HCT116 (cell line): ENCODE measurements around the gene ZNF697. TPM values are rescaled to one million over a fixed set of nuclear protein-coding genes. Genes with fewer than 3 reads are reported as not detected.

Source experiments
- ATAC-seq: fragments of 200-7000 bp; cut with Tn5 transposase; 2 replicates; pipeline ENCODE4 v1.9.1; 2020; ENCODE audit warnings: mild to moderate bottlenecking, moderate library complexity
- BruUV-seq: library from RNA; stranded (reverse); fragments of 400-500 nt; replicated peaks from 2 replicates; lab custom pipeline; 2021; lab: Mats Ljungman, UMichigan
- CTCF ChIA-PET: fragments of 300-600 bp; sonication (Branson Sonifier 250); formaldehyde crosslinking; loops from one replicate; lab custom pipeline; 2021; ENCODE audit warnings: antibody characterized with exemption; lab: Charles Lee
- POLR2A ChIA-PET: fragments of 300-600, 350-600 bp; sonication (Branson Sonifier 250); formaldehyde crosslinking; loops from one replicate; lab custom pipeline; 2021; ENCODE audit warnings: antibody characterized with exemption; lab: Charles Lee
- RAD21 ChIA-PET, 2 experiments: fragments of 300-600 bp; sonication (Branson Sonifier 250); formaldehyde crosslinking; loops; one replicate each; lab custom pipeline; 2023; ENCODE audit warnings: low total read pairs in 2 of 2; ENCODE audit not compliant: uncharacterized antibody in 2 of 2, unreplicated experiment in 2 of 2, low non-redundant PET in 1 of 2; lab: Charles Lee
- DNase-seq: peaks from one replicate; pipeline ENCODE4 v3.0.0-alpha.2; 2010; ENCODE audit warnings: low read depth, low spot score
- H2AFZ ChIP-seq: fragments of 200-600 bp; shearing (Covaris generic), sonication (generic); 2 replicates; pipeline ENCODE4 v1.6.1; 2017; ENCODE audit warnings: low read depth, mixed run types, mixed read lengths, antibody characterized with exemption, low read length; ENCODE audit not compliant: poor library complexity, severe bottlenecking
- H3K27ac ChIP-seq: 2 replicates; pipeline ENCODE4 v1.5.1; 2012; ENCODE audit warnings: low read depth, low read length
- H3K27me3 ChIP-seq: fragments of 200-600 bp; sonication (generic); 2 replicates; pipeline ENCODE4 v1.6.1; 2016; ENCODE audit warnings: mixed run types, low read length, mixed read lengths; ENCODE audit not compliant: insufficient read depth
- H3K36me3 ChIP-seq, 2 experiments: fragments of 200-500 bp in 1 of 2; fragments of 200-600 bp in 1 of 2; sonication (Bioruptor generic) in 1 of 2; sonication (generic) in 1 of 2; 2 replicates each; pipeline versions ENCODE4 v1.5.1 to v1.6.1; 2014 to 2016; ENCODE audit warnings: low read length in 2 of 2, inconsistent platforms in 1 of 2, mixed read lengths in 1 of 2, mixed run types in 1 of 2; ENCODE audit not compliant: insufficient read depth in 2 of 2, control insufficient read depth in 1 of 2
- H3K4me1 ChIP-seq, 2 experiments: fragments of 200-600 bp in 1 of 2; sonication (generic) in 1 of 2; 2 replicates each; pipeline versions ENCODE4 v1.5.1 to v1.6.1; 2012 to 2017; ENCODE audit warnings: low read length in 2 of 2, inconsistent platforms in 1 of 2, mild to moderate bottlenecking in 1 of 2, mixed read lengths in 1 of 2, mixed run types in 1 of 2, moderate library complexity in 1 of 2; ENCODE audit not compliant: insufficient read depth in 2 of 2, control insufficient read depth in 1 of 2
- H3K4me2 ChIP-seq: fragments of 200-600 bp; sonication (generic); 2 replicates; pipeline ENCODE4 v1.6.1; 2017; ENCODE audit warnings: mixed run types, low read length, mixed read lengths
- H3K4me3 ChIP-seq, 2 experiments: fragments of 200-600 bp in 1 of 2; sonication (generic) in 1 of 2; replicated peaks in 1 of 2; 2 replicates each; pipeline ENCODE4 v1.5.1; 2011 to 2016; ENCODE audit warnings: low read length in 2 of 2, control low read depth in 1 of 2, low read depth in 1 of 2, mild to moderate bottlenecking in 1 of 2, mixed read lengths in 1 of 2, mixed run types in 1 of 2
- H3K79me2 ChIP-seq: fragments of 200-600 bp; sonication (generic); 2 replicates; pipeline ENCODE4 v1.6.1; 2017; ENCODE audit warnings: mild to moderate bottlenecking, mixed run types, low read length, moderate library complexity, mixed read lengths; ENCODE audit not compliant: insufficient read depth
- H3K9ac ChIP-seq: fragments of 200-600 bp; sonication (generic); 2 replicates; pipeline ENCODE4 v1.6.1; 2016; ENCODE audit warnings: low read length, mixed read lengths
- H3K9me2 ChIP-seq: fragments of 200-600 bp; sonication (generic), shearing (Covaris generic); 2 replicates; pipeline ENCODE4 v1.6.1; 2017; ENCODE audit warnings: mixed run types, mild to moderate bottlenecking, moderate library complexity; ENCODE audit not compliant: insufficient read depth
- H3K9me3 ChIP-seq, 2 experiments: fragments of 200-500 bp in 1 of 2; fragments of 200-600 bp in 1 of 2; sonication (Bioruptor generic) in 1 of 2; sonication (generic) in 1 of 2; 2 replicates each; pipeline ENCODE4 v1.6.1; 2014 to 2017; ENCODE audit warnings: low read length in 2 of 2, mixed read lengths in 2 of 2, inconsistent platforms in 1 of 2, low read depth in 1 of 2, mild to moderate bottlenecking in 1 of 2, mixed run types in 1 of 2, moderate library complexity in 1 of 2; ENCODE audit not compliant: control insufficient read depth in 1 of 2, insufficient read depth in 1 of 2
- H4K20me1 ChIP-seq: fragments of 200-600 bp; sonication (generic), shearing (Covaris generic); 2 replicates; pipeline ENCODE4 v1.6.1; 2017; ENCODE audit warnings: mixed run types, mild to moderate bottlenecking, moderate library complexity; ENCODE audit not compliant: insufficient read depth
- CBX3 ChIP-seq: IDR thresholded peaks from 2 replicates; pipeline ENCODE4 v1.6.1; 2012; ENCODE audit warnings: low read depth
- CTCF ChIP-seq, 3 experiments: fragments of 200-600 bp in 1 of 3; sonication (generic) in 1 of 3; IDR thresholded peaks in 2 of 3; conservative IDR thresholded peaks in 1 of 3; 2 replicates each; pipeline ENCODE4 v1.5.1; 2012 to 2017; ENCODE audit warnings: low read depth in 2 of 3, low read length in 2 of 3, antibody characterized with exemption in 1 of 3, borderline replicate concordance in 1 of 3, control low read depth in 1 of 3, mild to moderate bottlenecking in 1 of 3, mixed read lengths in 1 of 3, mixed run types in 1 of 3, moderate library complexity in 1 of 3; ENCODE audit not compliant: insufficient read depth in 1 of 3
- EGR1 ChIP-seq: IDR thresholded peaks from 2 replicates; pipeline ENCODE4 v1.6.1; 2012; ENCODE audit warnings: low read depth
- EZH2 ChIP-seq: fragments of 200-600 bp; sonication (generic); IDR thresholded peaks from 2 replicates; pipeline ENCODE4 v1.6.1; 2017; ENCODE audit warnings: antibody characterized with exemption, mixed run types
- EZH2phosphoT487 ChIP-seq: fragments of 200-600 bp; IDR thresholded peaks from 2 replicates; pipeline ENCODE4 v1.6.1; 2018; ENCODE audit warnings: antibody characterized with exemption, borderline replicate concordance
- FOSL1 ChIP-seq: IDR thresholded peaks from 2 replicates; pipeline ENCODE4 v1.6.1; 2012; ENCODE audit warnings: low read depth
- JUND ChIP-seq: IDR thresholded peaks from 2 replicates; pipeline ENCODE4 v1.6.1; 2012
- POLR2A ChIP-seq: IDR thresholded peaks from 2 replicates; pipeline ENCODE4 v1.7.0; 2011; ENCODE audit warnings: borderline replicate concordance; ENCODE audit not compliant: insufficient read depth, insufficient read length; ENCODE audit errors: extremely low read depth
- POLR2AphosphoS5 ChIP-seq: IDR thresholded peaks from 2 replicates; pipeline ENCODE4 v1.6.1; 2011; ENCODE audit warnings: mild to moderate bottlenecking, low read depth, low read length, moderate library complexity
- REST ChIP-seq: IDR thresholded peaks from 2 replicates; pipeline ENCODE4 v1.6.1; 2012; ENCODE audit warnings: low read depth
- SP1 ChIP-seq: IDR thresholded peaks from 2 replicates; pipeline ENCODE4 v1.6.1; 2012; ENCODE audit warnings: low read depth
- TCF7L2 ChIP-seq: IDR thresholded peaks from 2 replicates; pipeline ENCODE4 v1.7.0; 2011; ENCODE audit warnings: borderline replicate concordance, inconsistent platforms; ENCODE audit not compliant: insufficient read depth, insufficient read length; ENCODE audit errors: extremely low read depth
- YY1 ChIP-seq: IDR thresholded peaks from 2 replicates; pipeline ENCODE4 v1.6.1; 2011; ENCODE audit warnings: low read length, low read depth, moderate library complexity, mild to moderate bottlenecking; ENCODE audit not compliant: insufficient replicate concordance; ENCODE audit errors: extremely low read depth
- ZNF274 ChIP-seq: fragments of 200-500 bp; sonication (Bioruptor generic); IDR thresholded peaks from 2 replicates; pipeline ENCODE4 v1.6.1; 2014; ENCODE audit warnings: mild to moderate bottlenecking, low read depth, low read length, inconsistent platforms
- intact Hi-C: fragments of 100-400 bp; cut with micrococcal nuclease; formaldehyde crosslinking; loops from 2 replicates; pipeline ENCODE4 v1.10.0; 2022
- total RNA-seq: library from RNA; stranded (reverse); gene quantifications from one replicate; pipeline ENCODE4 v1.2.1, GENCODE V29; 2021; ENCODE audit not compliant: unreplicated experiment

ZNF697 gene
- total RNA-seq, 1 experiment from 2014 or later: 5.9 TPM

- CTCF ChIA-PET: no interaction called here
Measured at GRCh38 chr1:119680193-119680592, 32.1 kb upstream of the ZNF697 start.

More at GRCh38 chr1:119680193-119680592, 32.1 kb upstream of the ZNF697 start:
- Histone ChIP-seq H3K9me2 (no peaks in the 10 kb centered on the region), H3K27ac (no peak overlapping the region), H3K4me2 (no peak overlapping the region), H3K79me2 (no peaks in the 10 kb centered on the region), H3K27me3 (no peaks in the 10 kb centered on the region), H3K4me3 (no peak overlapping the region), H3K9me3 (no peaks in the 10 kb centered on the region)
- DNase-seq: no peak
- intact Hi-C loops: no loop called here
- TF ChIP-seq CTCF (IDR thresholded peaks at IDR 0.05 in 2 of 3, conservative IDR thresholded peaks at IDR 0.05 in 1 of 3; ENCODE audit: borderline replicate concordance in 1 of 3, insufficient read depth in 1 of 3, low read depth in 2 of 3, low read length in 2 of 3) (no peak), SP1 (no peak), POLR2A (no peak), TCF7L2 (no peak), YY1 (no peak), CBX3 (no peak), EZH2phosphoT487 (no peak), REST (no peak), EGR1 (no peak), JUND (no peak), ZNF274 (no peak), POLR2AphosphoS5 (no peak), EZH2 (no peak), FOSL1 (no peak)
- TF ChIP-seq, all 23 proteins: peak for 0
- Histone ChIP-seq H2AFZ (no peak overlapping the region), H3K4me1 (peaks cover 5 to 8% of the 10 kb centered on the region in 2 experiments; a peak in 3 of 4 replicates), H3K9ac (no peak overlapping the region), H3K36me3 (no peaks in the 10 kb centered on the region), H4K20me1 (no peaks in the 10 kb centered on the region)
- ChIA-PET POLR2A (no interaction called here), RAD21 (no interaction called here)
- ATAC-seq: no peak
- no TSS peak for BruUV-seq
